Type B pancreatic cell (in vitro differentiated cells): ENCODE results near the gene RERE. TPM values are rescaled to one million over a fixed set of nuclear protein-coding genes. Genes with fewer than 3 reads are reported as not detected.
"Not testable (repeated sequence)": the region's sequence is repeated elsewhere in the genome, so short reads cannot be mapped to it uniquely, and the experiment has no call there.

ENCODE experiments used
- DNase-seq: peaks from one replicate; pipeline ENCODE4 v3.0.0; 2021; ENCODE audit warnings: mixed read lengths; ENCODE audit not compliant: unreplicated experiment; ENCODE audit errors: extremely low spot score
- H3K27ac Mint-ChIP-seq: 2 replicates; pipeline ENCODE4 v1.8.0; 2021; ENCODE audit warnings: mild to moderate bottlenecking, mixed read lengths
- H3K27me3 Mint-ChIP-seq: 2 replicates; pipeline ENCODE4 v1.8.0; 2021; ENCODE audit warnings: mixed read lengths
- H3K36me3 Mint-ChIP-seq: 2 replicates; pipeline ENCODE4 v1.8.0; 2021; ENCODE audit warnings: mixed read lengths
- H3K4me1 Mint-ChIP-seq: one replicate; pipeline ENCODE4 v1.8.0; 2021; ENCODE audit warnings: mixed read lengths; ENCODE audit not compliant: unreplicated experiment
- H3K4me3 Mint-ChIP-seq: 2 replicates; pipeline ENCODE4 v1.8.0; 2021; ENCODE audit warnings: mild to moderate bottlenecking, mixed read lengths
- H3K9me3 Mint-ChIP-seq: 2 replicates; pipeline ENCODE4 v1.8.0; 2021; ENCODE audit warnings: mixed read lengths
- total RNA-seq: library from RNA; stranded (reverse); gene quantifications from 2 replicates; pipeline ENCODE4 v1.2.1, GENCODE V29; 2021; ENCODE audit warnings: low replicate concordance
- TF ChIP-seq, protein P1 (sequence below): fragments of 200-600 bp; sonication (generic); conservative IDR thresholded peaks from 2 replicates; pipeline ENCODE4 v1.5.0; 2021; ENCODE audit warnings: antibody characterized with exemption, mild to moderate bottlenecking

Gene RERE
- total RNA-seq, 1 donor from 2014 or later, result 141 TPM

DNA sequence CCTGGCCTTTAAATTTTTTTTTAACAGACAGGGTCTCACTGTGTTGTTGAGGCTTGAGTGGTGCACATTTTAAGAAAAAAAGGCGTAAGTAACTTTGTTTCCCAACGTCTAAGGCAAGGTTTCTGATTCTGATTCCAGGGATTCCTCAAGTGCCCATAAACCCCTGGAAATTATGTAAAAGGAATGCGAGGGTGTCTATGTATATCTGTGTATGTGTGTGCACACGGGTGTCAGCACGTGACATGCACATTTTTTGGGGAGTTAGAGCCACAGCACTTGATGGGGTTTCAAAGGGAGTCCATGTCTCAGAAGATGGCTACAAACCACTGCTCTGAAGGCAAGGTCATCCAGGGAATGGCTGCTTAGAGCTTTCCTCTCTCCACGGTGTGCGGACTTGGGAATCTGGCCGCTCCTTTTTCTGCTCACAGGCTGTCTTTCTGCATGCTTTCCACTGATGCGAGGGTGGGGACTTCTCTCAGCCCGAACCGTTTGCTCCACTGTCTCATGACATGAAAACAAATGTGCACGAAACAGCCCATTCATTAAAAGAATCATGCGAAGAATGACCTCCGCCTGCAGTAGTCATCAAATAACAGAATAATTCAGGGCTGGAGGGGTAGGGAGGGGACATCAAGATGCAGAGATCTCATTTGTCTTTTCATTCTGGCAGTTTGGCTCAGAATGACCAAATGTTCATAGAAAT, 18.7 kb upstream of the RERE start:
- peaks cover 9% of the 10 kb centered on the region for H3K4me1 Mint-ChIP-seq
- TF ChIP-seq, protein P1, sequence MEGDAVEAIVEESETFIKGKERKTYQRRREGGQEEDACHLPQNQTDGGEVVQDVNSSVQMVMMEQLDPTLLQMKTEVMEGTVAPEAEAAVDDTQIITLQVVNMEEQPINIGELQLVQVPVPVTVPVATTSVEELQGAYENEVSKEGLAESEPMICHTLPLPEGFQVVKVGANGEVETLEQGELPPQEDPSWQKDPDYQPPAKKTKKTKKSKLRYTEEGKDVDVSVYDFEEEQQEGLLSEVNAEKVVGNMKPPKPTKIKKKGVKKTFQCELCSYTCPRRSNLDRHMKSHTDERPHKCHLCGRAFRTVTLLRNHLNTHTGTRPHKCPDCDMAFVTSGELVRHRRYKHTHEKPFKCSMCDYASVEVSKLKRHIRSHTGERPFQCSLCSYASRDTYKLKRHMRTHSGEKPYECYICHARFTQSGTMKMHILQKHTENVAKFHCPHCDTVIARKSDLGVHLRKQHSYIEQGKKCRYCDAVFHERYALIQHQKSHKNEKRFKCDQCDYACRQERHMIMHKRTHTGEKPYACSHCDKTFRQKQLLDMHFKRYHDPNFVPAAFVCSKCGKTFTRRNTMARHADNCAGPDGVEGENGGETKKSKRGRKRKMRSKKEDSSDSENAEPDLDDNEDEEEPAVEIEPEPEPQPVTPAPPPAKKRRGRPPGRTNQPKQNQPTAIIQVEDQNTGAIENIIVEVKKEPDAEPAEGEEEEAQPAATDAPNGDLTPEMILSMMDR, result no peak
- peak overlapping the region; percentile 68 for H3K27ac Mint-ChIP-seq
- H3K9me3 Mint-ChIP-seq, result no peaks in the 10 kb centered on the region
- peaks cover 26% of the 10 kb centered on the region for H3K27me3 Mint-ChIP-seq
- H3K36me3 Mint-ChIP-seq, result no peaks in the 10 kb centered on the region
- no peak for DNase-seq
- peak overlapping the region; percentile 34 for H3K4me3 Mint-ChIP-seq

DNA sequence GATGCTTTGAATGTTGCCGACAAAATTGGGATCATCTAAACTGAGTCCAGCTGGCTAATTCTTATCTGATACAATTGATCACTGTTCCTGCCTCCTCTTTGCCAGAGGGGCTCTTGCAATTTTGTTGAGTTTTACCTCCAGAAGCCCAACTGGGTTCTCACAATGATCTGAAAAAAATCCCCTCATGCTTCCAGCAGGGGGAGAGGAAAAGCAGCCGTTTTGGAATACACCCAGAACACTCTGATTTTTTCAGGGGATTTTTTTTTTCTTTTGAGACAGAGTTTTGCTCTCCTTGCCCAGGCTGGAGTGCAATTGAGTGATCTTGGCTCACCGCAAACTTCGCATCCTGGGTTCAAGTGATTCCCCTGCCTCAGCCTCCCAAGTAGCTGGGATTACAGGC, 13.9 kb upstream of the RERE start:
- no peak overlapping the region for H3K4me3 Mint-ChIP-seq
- no peaks in the 10 kb centered on the region for H3K36me3 Mint-ChIP-seq
- DNase-seq, result no peak
- no peak overlapping the region for H3K27ac Mint-ChIP-seq
- TF ChIP-seq, protein P1, result peak; percentile 63
- peaks cover 14% of the 10 kb centered on the region for H3K27me3 Mint-ChIP-seq
- H3K4me1 Mint-ChIP-seq, result peaks cover 16% of the 10 kb centered on the region
- no peaks in the 10 kb centered on the region for H3K9me3 Mint-ChIP-seq

DNA sequence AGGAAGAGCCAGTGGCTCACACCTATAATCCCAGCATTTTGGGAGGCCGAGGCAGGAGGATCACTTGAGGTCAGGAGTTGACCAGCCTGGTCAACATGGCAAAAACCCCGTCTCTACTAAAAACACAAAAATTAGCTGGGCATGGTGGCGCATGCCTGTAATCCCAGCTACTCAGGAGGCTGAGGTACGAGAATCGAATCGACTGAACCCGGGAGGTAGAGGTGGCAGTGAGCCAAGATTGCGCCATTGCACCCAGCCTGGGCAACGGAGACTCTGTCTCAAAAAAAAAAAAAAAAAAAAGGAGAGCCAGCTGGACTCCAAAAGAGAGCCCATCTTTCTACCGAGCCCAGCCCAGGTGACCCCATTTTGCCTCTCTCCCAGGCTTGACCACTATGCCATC, 13.3 kb upstream of the RERE start:
- H3K36me3 Mint-ChIP-seq, DNase-seq, H3K9me3 Mint-ChIP-seq, H3K4me3 Mint-ChIP-seq, H3K27ac Mint-ChIP-seq, H3K27me3 Mint-ChIP-seq: not testable (repeated sequence)
- H3K4me1 Mint-ChIP-seq, result peaks cover 15% of the 10 kb centered on the region

DNA sequence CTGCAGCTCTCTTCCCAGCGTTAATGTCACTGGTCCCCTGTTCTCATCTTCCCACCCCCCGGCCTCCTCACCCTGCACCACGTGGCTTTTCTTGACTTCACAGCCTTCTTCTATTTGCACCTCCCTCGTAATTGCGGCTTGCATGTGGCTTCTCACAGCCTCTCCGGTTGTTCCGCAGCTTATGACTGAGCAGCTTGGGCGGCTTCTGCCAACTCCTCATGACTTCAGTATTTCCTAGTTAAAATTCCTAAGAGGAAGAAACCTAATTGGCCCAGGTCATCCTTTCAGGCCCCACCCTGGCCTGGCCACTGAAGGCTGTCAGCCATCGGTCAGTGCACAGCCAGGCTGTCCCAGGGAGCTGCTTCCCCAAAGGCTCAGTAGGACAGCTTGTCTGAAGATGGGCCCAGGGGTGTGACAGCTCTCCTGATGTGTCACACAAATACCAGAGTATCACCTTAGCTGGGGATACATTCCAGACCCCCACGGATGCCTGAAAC, 8.6 kb upstream of the RERE start:
- H3K27me3 Mint-ChIP-seq, result peaks cover 4% of the 10 kb centered on the region
- H3K4me3 Mint-ChIP-seq, result no peak overlapping the region
- H3K4me1 Mint-ChIP-seq, result peaks cover 33% of the 10 kb centered on the region
- TF ChIP-seq, protein P1, result no peak
- H3K27ac Mint-ChIP-seq, result no peak overlapping the region
- no peak for DNase-seq
- H3K9me3 Mint-ChIP-seq, result no peaks in the 10 kb centered on the region
- no peaks in the 10 kb centered on the region for H3K36me3 Mint-ChIP-seq

DNA sequence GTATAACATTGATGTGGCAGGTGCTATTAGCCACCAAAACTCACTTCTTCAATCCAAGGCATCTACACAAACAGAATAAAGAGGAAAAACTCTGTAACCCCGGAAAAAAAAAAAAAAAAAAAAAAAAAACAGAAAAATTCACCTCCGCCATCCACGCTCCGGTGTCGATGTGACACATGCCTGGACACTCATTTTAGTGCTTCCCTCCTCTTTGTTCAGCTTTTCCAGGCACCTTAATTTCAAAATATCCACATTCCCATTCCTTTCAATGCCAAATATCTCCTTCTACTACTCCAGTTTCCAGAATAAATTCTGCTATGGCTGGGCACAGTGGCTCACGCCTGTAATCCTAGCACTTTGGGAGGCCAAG, 5.8 kb upstream of the RERE start:
- peaks cover 26% of the 10 kb centered on the region for H3K4me1 Mint-ChIP-seq
- peak overlapping the region; percentile 40 for H3K27ac Mint-ChIP-seq
- H3K27me3 Mint-ChIP-seq, result peaks cover 3% of the 10 kb centered on the region
- H3K36me3 Mint-ChIP-seq, result no peaks in the 10 kb centered on the region
- H3K9me3 Mint-ChIP-seq, result no peaks in the 10 kb centered on the region
- TF ChIP-seq, protein P1, result no peak
- peak overlapping the region; percentile 12 for H3K4me3 Mint-ChIP-seq
- DNase-seq, result no peak

DNA sequence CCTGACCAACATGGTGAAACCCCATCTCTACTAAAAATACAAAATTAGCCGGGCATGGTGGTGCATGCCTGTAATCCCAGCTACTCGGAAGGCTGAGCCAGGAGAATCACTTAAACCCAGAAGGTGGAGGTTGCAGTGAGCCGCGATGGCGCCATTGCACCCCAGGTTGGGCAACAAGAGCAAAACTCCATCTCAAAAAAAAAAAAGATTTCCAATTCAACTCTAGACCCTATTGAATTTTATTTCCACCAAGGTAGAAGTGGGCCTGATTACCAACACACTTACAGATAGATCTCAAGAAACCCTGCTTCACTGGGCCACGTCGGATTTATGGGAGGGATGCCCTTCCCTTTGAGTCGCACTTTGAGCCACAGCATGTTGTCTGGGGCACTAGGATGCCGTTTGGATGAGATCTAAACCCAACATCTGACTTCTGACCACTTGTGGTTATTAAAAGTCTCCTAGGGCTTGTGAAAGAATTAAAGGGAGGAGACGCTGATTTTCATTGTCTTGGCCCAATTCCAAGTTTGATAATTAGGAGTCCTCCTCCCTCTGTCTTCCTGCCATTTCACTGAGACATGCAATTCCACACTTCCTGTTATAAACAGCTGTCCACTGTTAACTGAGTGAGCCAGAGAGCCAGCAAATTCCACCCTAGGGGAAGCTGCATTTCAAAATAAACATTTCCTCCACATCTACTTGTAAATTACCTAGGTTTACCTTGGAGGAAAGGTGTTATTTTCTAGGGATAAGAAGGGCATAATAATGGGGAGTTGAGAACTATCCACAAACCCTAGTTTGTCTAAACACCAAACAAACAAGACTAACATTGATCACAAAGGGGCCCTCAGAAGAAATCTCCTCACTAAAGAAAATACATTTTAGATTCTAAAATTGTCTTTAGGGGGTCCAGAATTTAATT, 5.2 kb upstream of the RERE start:
- DNase-seq, result no peak
- Mint-ChIP-seq H3K4me1 (peaks cover 30% of the 10 kb centered on the region), H3K36me3 (no peaks in the 10 kb centered on the region), H3K4me3 (peak overlapping the region; percentile 37), H3K9me3 (no peaks in the 10 kb centered on the region), H3K27ac (peak overlapping the region; percentile 40), H3K27me3 (peaks cover 3% of the 10 kb centered on the region)
- TF ChIP-seq, protein P1, result no peak
